H9 (cell line): ENCODE measurements around the gene EIF4E1B. TPM values are rescaled to one million over a fixed set of nuclear protein-coding genes. Genes with fewer than 3 reads are reported as not detected.

Source experiments
- DNase-seq: peaks from one replicate; pipeline ENCODE4 v3.0.0-alpha.2; 2017
- H2AFZ ChIP-seq: one replicate; pipeline ENCODE4 v1.6.1; 2013; ENCODE audit warnings: mild to moderate bottlenecking, low read length, control low read depth, moderate library complexity
- H2AK5ac ChIP-seq: 2 replicates; pipeline ENCODE4 v1.6.1; 2013; ENCODE audit warnings: low read length, control low read depth, mixed read lengths; ENCODE audit not compliant: insufficient read length
- H2BK120ac ChIP-seq: one replicate; pipeline ENCODE4 v1.6.1; 2013; ENCODE audit warnings: low read depth, mild to moderate bottlenecking, low read length, control low read depth, inconsistent platforms; ENCODE audit not compliant: poor library complexity, severe bottlenecking
- H2BK12ac ChIP-seq: 2 replicates; pipeline ENCODE4 v1.6.1; 2013; ENCODE audit warnings: low read length, control low read depth, mixed read lengths, low read depth; ENCODE audit not compliant: insufficient read length
- H2BK15ac ChIP-seq: 2 replicates; pipeline ENCODE4 v1.6.1; 2013; ENCODE audit warnings: low read depth, low read length, control low read depth
- H2BK20ac ChIP-seq: one replicate; pipeline ENCODE4 v1.6.1; 2013; ENCODE audit warnings: low read depth, mild to moderate bottlenecking, low read length, control low read depth, inconsistent platforms; ENCODE audit not compliant: poor library complexity, severe bottlenecking
- H2BK5ac ChIP-seq: 2 replicates; pipeline ENCODE4 v1.6.1; 2013; ENCODE audit warnings: low read length, control low read depth, mixed read lengths; ENCODE audit not compliant: insufficient read length
- H3K14ac ChIP-seq: 2 replicates; pipeline ENCODE4 v1.6.1; 2013; ENCODE audit warnings: low read length, control low read depth; ENCODE audit not compliant: insufficient read depth
- H3K18ac ChIP-seq: 2 replicates; pipeline ENCODE4 v1.6.1; 2013; ENCODE audit warnings: low read depth, mild to moderate bottlenecking, mixed read lengths, low read length, control low read depth; ENCODE audit not compliant: insufficient read length
- H3K23ac ChIP-seq: 2 replicates; pipeline ENCODE4 v1.6.1; 2013; ENCODE audit warnings: low read length, control low read depth, mixed read lengths, low read depth; ENCODE audit not compliant: insufficient read length
- H3K23me2 ChIP-seq: 2 replicates; pipeline ENCODE4 v1.6.1; 2013; ENCODE audit warnings: low read depth, mild to moderate bottlenecking, mixed read lengths, low read length, control low read depth; ENCODE audit not compliant: insufficient read length, poor library complexity, severe bottlenecking
- H3K27ac ChIP-seq: 2 replicates; pipeline ENCODE4 v1.5.1; 2013; ENCODE audit warnings: low read length, control low read depth, mixed read lengths, low read depth; ENCODE audit not compliant: insufficient read length
- H3K27me3 ChIP-seq: 2 replicates; pipeline ENCODE4 v1.6.1; 2013; ENCODE audit warnings: low read length, control low read depth, inconsistent platforms; ENCODE audit not compliant: insufficient read depth
- H3K4ac ChIP-seq: 2 replicates; pipeline ENCODE4 v1.6.1; 2013; ENCODE audit warnings: low read depth, mild to moderate bottlenecking, control low read depth, inconsistent platforms, low read length, moderate library complexity
- H3K4me1 ChIP-seq: 2 replicates; pipeline ENCODE4 v1.6.1; 2013; ENCODE audit warnings: low read length, control low read depth, inconsistent platforms; ENCODE audit not compliant: insufficient read depth
- H3K4me2 ChIP-seq: 2 replicates; pipeline ENCODE4 v1.6.1; 2013; ENCODE audit warnings: low read length, control low read depth, mixed read lengths; ENCODE audit not compliant: insufficient read length, insufficient read depth
- H3K56ac ChIP-seq: 2 replicates; pipeline ENCODE4 v1.6.1; 2013; ENCODE audit warnings: low read depth, mild to moderate bottlenecking, mixed read lengths, low read length, control low read depth; ENCODE audit not compliant: insufficient read length
- H3K79me1 ChIP-seq: 2 replicates; pipeline ENCODE4 v1.6.1; 2013; ENCODE audit warnings: low read depth, mild to moderate bottlenecking, moderate library complexity, low read length, control low read depth, inconsistent platforms; ENCODE audit not compliant: insufficient read depth, poor library complexity, severe bottlenecking
- H3K79me2 ChIP-seq: 2 replicates; pipeline ENCODE4 v1.6.1; 2013; ENCODE audit warnings: low read length, control low read depth, inconsistent platforms; ENCODE audit not compliant: insufficient read depth
- H3K9ac ChIP-seq: 2 replicates; pipeline ENCODE4 v1.6.1; 2013; ENCODE audit warnings: low read length, control low read depth, mixed read lengths; ENCODE audit not compliant: insufficient read length; ENCODE audit errors: extremely low read depth
- H3K9me3 ChIP-seq: one replicate; pipeline ENCODE4 v1.6.1; 2013; ENCODE audit warnings: low read depth, low read length, inconsistent platforms; ENCODE audit not compliant: control insufficient read depth
- H3T11ph ChIP-seq: one replicate; pipeline ENCODE4 v1.6.1; 2013; ENCODE audit warnings: mild to moderate bottlenecking, low read length, control low read depth, inconsistent platforms
- H4K20me1 ChIP-seq: one replicate; pipeline ENCODE4 v1.6.1; 2013; ENCODE audit not compliant: control insufficient read depth, insufficient read length, insufficient read depth
- H4K5ac ChIP-seq: 2 replicates; pipeline ENCODE4 v1.6.1; 2013; ENCODE audit warnings: low read depth, mild to moderate bottlenecking, mixed read lengths, low read length, control low read depth; ENCODE audit not compliant: insufficient read length
- H4K8ac ChIP-seq: replicated peaks from 2 replicates; pipeline ENCODE4 v1.6.1; 2013; ENCODE audit warnings: low read length, control low read depth, mixed read lengths, low read depth; ENCODE audit not compliant: insufficient read length
- H4K91ac ChIP-seq: 2 replicates; pipeline ENCODE4 v1.6.1; 2013; ENCODE audit warnings: low read depth, mild to moderate bottlenecking, moderate library complexity, mixed read lengths, low read length, control low read depth; ENCODE audit not compliant: insufficient read length
- H3K27ac Mint-ChIP-seq, 3 experiments: 2 replicates in 2 of 3; 3 replicates in 1 of 3; pipeline ENCODE4 v1.8.0; 2020 to 2021; ENCODE audit warnings: mixed read lengths in 3 of 3, mild to moderate bottlenecking in 1 of 3, moderate library complexity in 1 of 3
- H3K27me3 Mint-ChIP-seq: 2 replicates; pipeline ENCODE4 v1.8.0; 2021; ENCODE audit warnings: low read depth, mild to moderate bottlenecking, moderate library complexity, mixed read lengths
- H3K36me3 Mint-ChIP-seq, 3 experiments: 2 replicates in 2 of 3; 3 replicates in 1 of 3; pipeline ENCODE4 v1.8.0; 2020 to 2021; ENCODE audit warnings: low read depth in 3 of 3, mixed read lengths in 3 of 3; ENCODE audit not compliant: insufficient read depth in 1 of 3
- H3K4me1 Mint-ChIP-seq, 2 experiments: 2 replicates each; pipeline ENCODE4 v1.8.0; 2020; ENCODE audit warnings: mixed read lengths in 2 of 2
- H3K4me3 Mint-ChIP-seq, 2 experiments: 2 replicates in 1 of 2; 3 replicates in 1 of 2; pipeline ENCODE4 v1.8.0; 2020 to 2021; ENCODE audit warnings: mild to moderate bottlenecking in 2 of 2, mixed read lengths in 2 of 2, moderate library complexity in 1 of 2
- H3K9me3 Mint-ChIP-seq, 2 experiments: 2 replicates in 1 of 2; 3 replicates in 1 of 2; pipeline ENCODE4 v1.8.0; 2020; ENCODE audit warnings: mild to moderate bottlenecking in 2 of 2, mixed read lengths in 2 of 2, moderate library complexity in 1 of 2
- WGBS: extraction: QIAGEN DNeasy Blood & Tissue Kit; methylation state at CpG from one replicate; pipeline ENCODE4 v1.1.7; 2013; ENCODE audit warnings: missing lambda C conversion rate, low lambda C conversion rate, mixed read lengths; ENCODE audit not compliant: insufficient read length; ENCODE audit errors: extremely low coverage; 5-methylcytosine and 5-hydroxymethylcytosine counted together
- total RNA-seq: library from RNA; stranded (reverse); gene quantifications from 2 replicates; pipeline ENCODE4 v1.2.1, GENCODE V29; 2021
- TF ChIP-seq, protein P1 (sequence below): fragments of 200-600 bp; sonication (generic); conservative IDR thresholded peaks from 3 replicates; pipeline ENCODE4 v1.8.0; 2021; ENCODE audit warnings: antibody characterized with exemption, mild to moderate bottlenecking

The EIF4E1B gene
- total RNA-seq, 1 experiment from 2014 or later: 1.3 TPM

DNA sequence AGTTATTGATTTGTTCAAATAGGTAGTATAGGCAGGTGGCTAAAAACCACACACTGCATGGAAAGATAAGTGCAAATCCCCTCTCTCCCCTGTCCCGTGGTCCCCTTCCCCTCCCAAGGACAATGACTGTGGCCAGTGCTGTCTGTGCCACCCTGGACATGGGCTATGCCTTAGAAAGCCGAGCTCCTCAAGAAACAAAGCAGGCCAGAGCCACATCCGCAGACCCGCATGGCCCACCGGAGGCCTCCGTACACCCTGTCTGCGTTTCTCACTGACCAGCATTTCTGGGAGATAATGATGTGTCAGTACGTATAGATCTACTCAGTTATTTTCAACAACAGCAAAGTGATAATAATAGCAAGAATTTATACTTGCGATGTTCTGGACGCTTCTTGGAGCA lies 33.1 kb downstream of the EIF4E1B start:
- Histone ChIP-seq H3K18ac (no peak overlapping the region), H2BK120ac (no peak overlapping the region), H3K4me1 (no peaks in the 10 kb centered on the region; the same call in 1 of the 2 replicates), H3K9me3 (no peaks in the 10 kb centered on the region), H3K23ac (no peak overlapping the region), H4K20me1 (no peaks in the 10 kb centered on the region), H2BK12ac (no peak overlapping the region), H3K4ac (no peak overlapping the region), H3K9ac (no peak overlapping the region), H3K4me2 (no peak overlapping the region), H3K27me3 (no peaks in the 10 kb centered on the region), H3K56ac (no peak overlapping the region), H3K27ac (no peak overlapping the region), H4K91ac (no peak overlapping the region), H4K8ac (no peak overlapping the region), H2AK5ac (no peak overlapping the region), H3K79me1 (no peaks in the 10 kb centered on the region), H3T11ph (no peak overlapping the region), H2BK20ac (no peak overlapping the region), H3K14ac (no peak overlapping the region; the same call in 1 of the 2 replicates), H2BK15ac (no peak overlapping the region), H4K5ac (no peak overlapping the region), H2BK5ac (no peak overlapping the region), H3K23me2 (no peaks in the 10 kb centered on the region), H3K79me2 (no peaks in the 10 kb centered on the region), H2AFZ (no peak overlapping the region)
- Mint-ChIP-seq H3K4me3 (no peak overlapping the region), H3K27ac (no peak overlapping the region), H3K4me1 (peaks cover 9 to 27% of the 10 kb centered on the region in 2 experiments), H3K27me3 (peaks cover 3% of the 10 kb centered on the region), H3K36me3 (peaks cover 0 to 1% (median 0%) of the 10 kb centered on the region in 3 experiments; a peak in 3 of 7 replicates), H3K9me3 (peaks cover 5 to 6% of the 10 kb centered on the region in 2 experiments; a peak in 3 of 5 replicates)
- WGBS: no CpG with 5 or more reads among the region's 10 CpGs
- DNase-seq: no peak
- TF ChIP-seq, protein P1, sequence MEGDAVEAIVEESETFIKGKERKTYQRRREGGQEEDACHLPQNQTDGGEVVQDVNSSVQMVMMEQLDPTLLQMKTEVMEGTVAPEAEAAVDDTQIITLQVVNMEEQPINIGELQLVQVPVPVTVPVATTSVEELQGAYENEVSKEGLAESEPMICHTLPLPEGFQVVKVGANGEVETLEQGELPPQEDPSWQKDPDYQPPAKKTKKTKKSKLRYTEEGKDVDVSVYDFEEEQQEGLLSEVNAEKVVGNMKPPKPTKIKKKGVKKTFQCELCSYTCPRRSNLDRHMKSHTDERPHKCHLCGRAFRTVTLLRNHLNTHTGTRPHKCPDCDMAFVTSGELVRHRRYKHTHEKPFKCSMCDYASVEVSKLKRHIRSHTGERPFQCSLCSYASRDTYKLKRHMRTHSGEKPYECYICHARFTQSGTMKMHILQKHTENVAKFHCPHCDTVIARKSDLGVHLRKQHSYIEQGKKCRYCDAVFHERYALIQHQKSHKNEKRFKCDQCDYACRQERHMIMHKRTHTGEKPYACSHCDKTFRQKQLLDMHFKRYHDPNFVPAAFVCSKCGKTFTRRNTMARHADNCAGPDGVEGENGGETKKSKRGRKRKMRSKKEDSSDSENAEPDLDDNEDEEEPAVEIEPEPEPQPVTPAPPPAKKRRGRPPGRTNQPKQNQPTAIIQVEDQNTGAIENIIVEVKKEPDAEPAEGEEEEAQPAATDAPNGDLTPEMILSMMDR: no peak
